Measurements from ENCODE around the gene SOX9. TPM values are rescaled to one million over a fixed set of nuclear protein-coding genes. Genes with fewer than 3 reads are reported as not detected.

The SOX9 gene
- total RNA-seq, 1 donor from 2014 or later, result 23.8 TPM

DNA sequence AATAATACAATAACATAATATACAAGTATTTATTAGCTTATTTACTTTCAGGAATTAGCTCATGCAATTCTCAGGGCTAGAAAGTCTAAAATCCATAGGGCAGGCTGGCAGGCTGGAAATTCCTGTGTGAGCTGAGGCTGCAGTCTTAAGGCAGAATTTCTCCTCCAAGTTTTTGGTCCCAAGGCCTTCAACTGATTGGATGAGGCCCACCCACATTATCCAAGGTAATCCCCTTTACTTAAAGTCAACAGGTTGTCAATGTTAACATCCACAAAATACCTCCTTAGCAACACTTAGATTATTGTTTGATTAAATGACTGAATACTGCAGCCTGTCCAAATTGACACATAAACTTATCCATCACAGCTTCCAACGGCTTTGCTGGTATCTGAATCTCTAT lies 32.9 kb upstream of the SOX9 start:
- DNase-seq (ENCODE audit: low read depth), result no peak

DNA sequence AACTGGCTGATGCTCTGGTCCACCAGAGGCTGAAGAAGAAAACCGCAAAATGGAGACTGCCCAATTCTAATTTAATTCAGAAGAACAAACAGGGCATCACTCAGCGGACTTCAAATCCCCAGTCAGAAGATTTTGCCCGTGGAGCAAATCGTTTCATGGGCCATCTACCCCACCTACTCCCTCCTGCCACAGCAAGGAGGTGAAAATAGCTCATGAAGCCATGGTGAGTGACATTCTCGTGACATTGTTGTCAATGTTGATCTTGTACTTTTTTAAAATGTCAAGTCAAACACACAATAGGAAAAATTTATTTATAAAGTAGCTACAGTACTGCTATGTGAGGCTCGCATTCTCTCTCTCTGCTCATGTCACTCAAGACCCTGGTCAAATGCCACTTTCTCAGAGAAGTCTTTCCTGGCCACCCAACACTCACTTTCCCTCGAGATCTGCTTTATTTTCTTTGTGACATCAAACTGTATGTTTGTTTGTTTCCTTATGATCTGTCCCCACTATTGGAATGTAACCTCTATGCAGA lies 31.3 kb upstream of the SOX9 start:
- no peak overlapping the region for H3K4me3 ChIP-seq (ENCODE audit: low read depth, low read length)
- TF ChIP-seq, protein P1, sequence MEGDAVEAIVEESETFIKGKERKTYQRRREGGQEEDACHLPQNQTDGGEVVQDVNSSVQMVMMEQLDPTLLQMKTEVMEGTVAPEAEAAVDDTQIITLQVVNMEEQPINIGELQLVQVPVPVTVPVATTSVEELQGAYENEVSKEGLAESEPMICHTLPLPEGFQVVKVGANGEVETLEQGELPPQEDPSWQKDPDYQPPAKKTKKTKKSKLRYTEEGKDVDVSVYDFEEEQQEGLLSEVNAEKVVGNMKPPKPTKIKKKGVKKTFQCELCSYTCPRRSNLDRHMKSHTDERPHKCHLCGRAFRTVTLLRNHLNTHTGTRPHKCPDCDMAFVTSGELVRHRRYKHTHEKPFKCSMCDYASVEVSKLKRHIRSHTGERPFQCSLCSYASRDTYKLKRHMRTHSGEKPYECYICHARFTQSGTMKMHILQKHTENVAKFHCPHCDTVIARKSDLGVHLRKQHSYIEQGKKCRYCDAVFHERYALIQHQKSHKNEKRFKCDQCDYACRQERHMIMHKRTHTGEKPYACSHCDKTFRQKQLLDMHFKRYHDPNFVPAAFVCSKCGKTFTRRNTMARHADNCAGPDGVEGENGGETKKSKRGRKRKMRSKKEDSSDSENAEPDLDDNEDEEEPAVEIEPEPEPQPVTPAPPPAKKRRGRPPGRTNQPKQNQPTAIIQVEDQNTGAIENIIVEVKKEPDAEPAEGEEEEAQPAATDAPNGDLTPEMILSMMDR (conservative IDR thresholded peaks at IDR 0.05; ENCODE audit: low read depth, low read length), result no peak
- DNase-seq (ENCODE audit: low read depth), result no peak

More for the DNA sequence above, 32.9 kb upstream of the SOX9 start:
- H3K4me3 ChIP-seq (ENCODE audit: low read depth, low read length), result no peak overlapping the region
- TF ChIP-seq, protein P1 (conservative IDR thresholded peaks at IDR 0.05; ENCODE audit: low read depth, low read length), result no peak

DNA sequence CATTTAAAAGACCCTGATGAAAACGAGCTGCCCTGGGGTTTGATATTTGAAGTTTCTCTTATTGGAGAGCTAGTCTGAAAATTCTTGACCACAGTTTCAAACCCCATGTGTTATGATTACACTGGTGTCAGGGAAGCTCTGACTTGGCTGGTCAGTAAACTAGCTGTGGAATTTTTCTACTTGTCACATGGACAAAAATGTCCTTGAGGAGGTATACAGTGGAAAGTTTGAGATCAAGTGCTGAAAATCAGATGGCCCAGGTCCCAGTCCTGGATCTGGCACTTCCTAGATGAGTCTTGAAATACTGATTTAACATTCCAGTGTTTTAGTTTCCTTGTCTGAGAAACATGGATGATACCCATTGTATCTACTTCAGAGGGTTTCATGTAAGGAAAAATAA lies 30.7 kb upstream of the SOX9 start:
- TF ChIP-seq, protein P1 (conservative IDR thresholded peaks at IDR 0.05; ENCODE audit: low read depth, low read length), result no peak
- no peak for DNase-seq (ENCODE audit: low read depth)
- H3K4me3 ChIP-seq (ENCODE audit: low read depth, low read length), result no peak overlapping the region

DNA sequence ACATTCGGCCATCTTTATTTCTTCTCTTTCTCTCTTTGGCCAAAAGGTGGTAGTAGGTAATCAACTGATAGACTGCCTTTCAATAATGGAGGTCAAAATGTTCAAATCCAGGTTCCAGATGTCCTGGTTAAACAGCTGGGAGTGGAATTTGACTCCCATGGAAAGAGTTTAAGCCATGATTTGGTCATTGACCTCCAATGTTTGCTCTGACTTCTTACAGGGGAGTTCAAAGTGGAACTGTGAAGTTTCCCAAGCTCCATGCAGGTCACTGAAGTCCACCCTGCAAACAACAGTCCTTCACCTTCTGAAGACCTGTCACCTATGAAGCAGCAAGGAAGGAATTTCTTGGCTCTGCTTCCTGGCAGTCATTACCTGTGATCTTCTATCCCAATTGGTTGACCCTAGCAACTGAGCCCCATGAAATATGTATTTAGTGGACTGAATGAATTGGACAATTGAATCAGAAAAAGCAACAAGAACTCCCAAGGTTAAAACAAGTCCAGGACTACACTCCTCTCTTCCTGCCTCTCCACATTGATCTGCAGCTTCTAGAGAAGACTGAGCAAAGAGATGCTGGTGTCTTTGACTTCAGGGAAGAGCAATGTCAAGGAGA lies 28.0 kb upstream of the SOX9 start:
- TF ChIP-seq, protein P1 (conservative IDR thresholded peaks at IDR 0.05; ENCODE audit: low read depth, low read length), result no peak
- no peak overlapping the region for H3K4me3 ChIP-seq (ENCODE audit: low read depth, low read length)
- DNase-seq (ENCODE audit: low read depth), result no peak

DNA sequence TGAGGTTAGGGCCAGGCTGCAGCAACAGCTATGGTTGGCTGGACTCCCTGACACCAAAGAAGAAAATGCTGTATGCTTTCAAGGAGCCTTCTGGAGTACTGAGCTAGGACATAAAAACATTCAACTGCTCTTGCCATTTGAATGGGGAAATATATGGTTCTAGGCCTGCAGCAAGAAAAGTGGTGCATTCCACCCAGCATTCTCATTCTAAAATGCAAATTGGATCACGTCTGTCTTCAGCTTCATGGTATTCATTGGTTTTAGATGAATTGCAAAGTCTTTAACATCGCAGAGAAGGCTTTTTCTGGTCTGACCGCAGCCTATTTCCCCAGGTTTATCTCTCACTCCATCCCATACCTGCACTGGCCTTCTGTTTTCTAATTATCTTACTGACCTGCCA lies 27.1 kb upstream of the SOX9 start:
- DNase-seq (ENCODE audit: low read depth), result no peak
- no peak overlapping the region for H3K4me3 ChIP-seq (ENCODE audit: low read depth, low read length)
- TF ChIP-seq, protein P1 (conservative IDR thresholded peaks at IDR 0.05; ENCODE audit: low read depth, low read length), result no peak

DNA sequence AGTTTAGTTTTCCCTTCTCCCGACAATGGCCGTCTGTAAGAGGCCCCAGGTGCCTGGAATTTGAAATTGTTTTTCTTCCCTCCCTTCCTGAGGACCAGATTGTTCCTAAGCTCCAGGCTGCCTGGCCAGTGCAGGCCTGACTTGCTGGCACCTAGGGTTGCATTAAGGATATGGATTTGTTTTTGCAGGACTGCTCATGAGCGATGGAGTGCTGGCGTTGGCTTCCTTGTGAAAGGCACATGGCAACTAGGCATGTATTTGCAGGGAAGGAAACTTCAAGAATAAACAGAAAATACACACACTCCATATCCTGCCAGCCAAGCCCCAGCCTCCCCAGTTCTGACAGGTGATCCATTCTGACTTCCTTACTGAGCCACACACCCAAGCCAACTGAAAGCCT lies 25.5 kb upstream of the SOX9 start:
- DNase-seq (ENCODE audit: low read depth), result no peak
- TF ChIP-seq, protein P1 (conservative IDR thresholded peaks at IDR 0.05; ENCODE audit: low read depth, low read length), result no peak
- H3K4me3 ChIP-seq (ENCODE audit: low read depth, low read length), result no peak overlapping the region

DNA sequence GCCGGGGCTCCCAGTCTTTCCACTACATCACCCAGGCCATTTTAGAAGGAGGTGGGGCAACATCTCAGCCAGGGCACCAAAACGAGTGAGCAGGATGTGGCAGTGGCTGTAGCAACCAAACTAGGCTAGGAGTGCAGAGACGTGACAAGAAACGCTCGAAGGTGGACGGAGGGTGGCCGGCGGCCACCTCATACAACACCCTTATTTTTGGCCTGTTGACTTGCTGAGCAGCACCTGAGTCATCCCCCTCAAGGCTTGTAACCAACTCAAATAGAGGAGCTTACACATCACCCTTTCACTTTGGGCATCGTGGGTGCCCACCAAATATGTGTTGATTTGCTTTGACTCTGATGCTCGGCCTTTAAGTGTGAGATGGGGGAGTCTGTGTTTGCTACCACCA lies 23.7 kb upstream of the SOX9 start:
- no peak overlapping the region for H3K4me3 ChIP-seq (ENCODE audit: low read depth, low read length)
- DNase-seq (ENCODE audit: low read depth), result no peak
- TF ChIP-seq, protein P1 (conservative IDR thresholded peaks at IDR 0.05; ENCODE audit: low read depth, low read length), result no peak

Data from epithelial cell of proximal tubule (primary cell).